HepG2 (cell line): ENCODE measurements around the gene HSD11B1. TPM values are rescaled to one million over a fixed set of nuclear protein-coding genes. Genes with fewer than 3 reads are reported as not detected.

Experiments used
- ATAC-seq: fragments of 200-7000 bp; cut with Tn5 transposase; 3 replicates; pipeline ENCODE4 v1.9.1; 2020; ENCODE audit warnings: mild to moderate bottlenecking, moderate library complexity
- BruUV-seq: library from RNA; stranded (reverse); fragments of 400-500 nt; replicated peaks from 2 replicates; lab custom pipeline; 2021; lab: Mats Ljungman, UMichigan
- CTCF ChIA-PET: fragments of 300-600 bp; formaldehyde crosslinking; extraction: SDS; loops from one replicate; lab custom pipeline; 2021; ENCODE audit warnings: low total read pairs, inconsistent platforms, low intra/inter-chr PET ratio; lab: Yijun Ruan, JAX
- POLR2A ChIA-PET: fragments of 350-600 bp; sonication (Branson Sonifier 250); formaldehyde crosslinking; loops from one replicate; lab custom pipeline; 2020; ENCODE audit warnings: antibody characterized with exemption, inconsistent platforms; lab: Yijun Ruan, JAX
- DNase-seq: peaks from one replicate; pipeline ENCODE4 v3.0.0-alpha.2; 2015; ENCODE audit warnings: low spot score
- FAIRE-seq: peaks from 3 replicates; lab custom pipeline; 2011; peaks lifted over from hg19 to GRCh38; lab: Jason Lieb, UNC
- H2AFZ ChIP-seq: one replicate; pipeline ENCODE4 v1.6.1; 2011; ENCODE audit warnings: low read length, inconsistent platforms
- H3K27ac ChIP-seq: fragments of 300-600 bp; 3 replicates; pipeline ENCODE4 v1.8.0; 2011; ENCODE audit warnings: mixed run types, mild to moderate bottlenecking, mixed read lengths, low read length, inconsistent platforms; ENCODE audit not compliant: insufficient read depth; ENCODE audit errors: extremely low read length
- H3K27me3 ChIP-seq, 2 experiments: fragments of 200-600 bp in 1 of 2; 2 replicates in 1 of 2; 3 replicates in 1 of 2; pipeline versions ENCODE4 v1.6.0 to v1.8.0; 2011; ENCODE audit warnings: low read length in 2 of 2, mild to moderate bottlenecking in 2 of 2, moderate library complexity in 2 of 2, inconsistent platforms in 1 of 2; ENCODE audit not compliant: insufficient read depth in 2 of 2, control insufficient read depth in 1 of 2
- H3K36me3 ChIP-seq, 2 experiments: fragments of 200-600 bp in 1 of 2; replicated peaks in 1 of 2; 2 replicates in 1 of 2; 3 replicates in 1 of 2; pipeline versions ENCODE4 v1.5.1 to v1.8.0; 2011; ENCODE audit warnings: low read length in 2 of 2, inconsistent platforms in 1 of 2; ENCODE audit not compliant: insufficient read depth in 2 of 2, control insufficient read depth in 1 of 2
- H3K4me1 ChIP-seq: 2 replicates; pipeline ENCODE4 v1.5.1; 2012; ENCODE audit warnings: low read length, inconsistent platforms; ENCODE audit not compliant: insufficient read depth
- H3K4me2 ChIP-seq: 2 replicates; pipeline ENCODE4 v1.6.0; 2011; ENCODE audit warnings: low read depth, low read length, inconsistent platforms
- H3K4me3 ChIP-seq, 3 experiments: fragments of 200-600 bp in 1 of 3; sonication (generic), shearing (Covaris generic) in 1 of 3; replicated peaks in 1 of 3; 2 replicates each; pipeline ENCODE4 v1.5.1; 2011 to 2016; ENCODE audit warnings: low read length in 3 of 3, inconsistent platforms in 2 of 3, low read depth in 2 of 3, mild to moderate bottlenecking in 2 of 3, control low read depth in 1 of 3, mixed read lengths in 1 of 3; ENCODE audit not compliant: insufficient read depth in 1 of 3
- H3K79me2 ChIP-seq: one replicate; pipeline ENCODE4 v1.6.1; 2011; ENCODE audit warnings: low read length, inconsistent platforms; ENCODE audit not compliant: insufficient read depth
- H3K9ac ChIP-seq: 2 replicates; pipeline ENCODE4 v1.6.0; 2011; ENCODE audit warnings: mild to moderate bottlenecking, low read depth, low read length, inconsistent platforms; ENCODE audit not compliant: insufficient read depth
- H3K9me3 ChIP-seq: 2 replicates; pipeline ENCODE4 v1.5.1; 2012; ENCODE audit warnings: mild to moderate bottlenecking, low read length
- H4K20me1 ChIP-seq: 2 replicates; pipeline ENCODE4 v1.6.0; 2011; ENCODE audit warnings: inconsistent platforms, mild to moderate bottlenecking, low read length, moderate library complexity; ENCODE audit not compliant: insufficient read depth
- ETV5 ChIP-seq: IDR thresholded peaks from 2 replicates; pipeline ENCODE4 v1.6.1; 2018; ENCODE audit warnings: missing biosample characterization, missing genetic modification reagents, inconsistent platforms, borderline replicate concordance
- GABPA ChIP-seq, 2 experiments: IDR thresholded peaks; 2 replicates each; pipeline ENCODE4 v1.6.1; 2011 to 2016; ENCODE audit warnings: low read depth in 2 of 2, low read length in 1 of 2, missing biosample characterization in 1 of 2, missing genetic modification characterization in 1 of 2
- GABPB1 ChIP-seq: IDR thresholded peaks from 2 replicates; pipeline ENCODE4 v1.6.1; 2016; ENCODE audit warnings: mild to moderate bottlenecking, missing genetic modification reagents, moderate library complexity, missing compliant biosample characterization
- GATAD2A ChIP-seq: IDR thresholded peaks from 2 replicates; pipeline ENCODE4 v1.6.1; 2016
- NR2F6 ChIP-seq, 2 experiments: IDR thresholded peaks; 2 replicates each; pipeline ENCODE4 v1.6.1; 2016; ENCODE audit warnings: antibody characterized with exemption in 1 of 2, mild to moderate bottlenecking in 1 of 2
- RARG ChIP-seq: sonication (generic); formaldehyde crosslinking; IDR thresholded peaks from 2 replicates; pipeline ENCODE4 v1.4.0; 2020; ENCODE audit warnings: low read depth, mild to moderate bottlenecking, missing genetic modification reagents
- SMYD3 ChIP-seq: sonication (generic); formaldehyde crosslinking; IDR thresholded peaks from 2 replicates; pipeline ENCODE4 v1.8.1; 2023; ENCODE audit warnings: mild to moderate bottlenecking, missing genetic modification reagents
- STAT5B ChIP-seq: sonication (generic); formaldehyde crosslinking; IDR thresholded peaks from 2 replicates; pipeline ENCODE4 v1.4.0; 2020; ENCODE audit warnings: missing genetic modification reagents
- ZNF138 ChIP-seq: sonication (generic); formaldehyde crosslinking; IDR thresholded peaks from 2 replicates; pipeline ENCODE4 v1.5.0; 2020; ENCODE audit warnings: mild to moderate bottlenecking, low read depth, missing genetic modification reagents
- ZNF614 ChIP-seq: IDR thresholded peaks from 2 replicates; pipeline ENCODE4 v1.6.1; 2018; ENCODE audit warnings: missing biosample characterization, missing genetic modification reagents, inconsistent platforms, borderline replicate concordance
- ZNF703 ChIP-seq: sonication (generic); formaldehyde crosslinking; IDR thresholded peaks from 2 replicates; pipeline ENCODE4 v1.5.1; 2020; ENCODE audit warnings: missing genetic modification reagents, mild to moderate bottlenecking, moderate library complexity, borderline replicate concordance
- ZNF747 ChIP-seq: sonication (generic); formaldehyde crosslinking; IDR thresholded peaks from 2 replicates; pipeline ENCODE4 v1.8.1; 2023; ENCODE audit warnings: missing genetic modification reagents, mild to moderate bottlenecking, borderline replicate concordance
- WGBS: methylation state at CpG from one replicate; pipeline ENCODE4 v1.1.6; 2017; ENCODE audit warnings: low lambda C conversion rate; 5-methylcytosine and 5-hydroxymethylcytosine counted together
- in situ Hi-C: cut with HindIII; loops from 2 replicates; pipeline ENCODE4 v1.10.0; 2017; ENCODE audit warnings: low pct_unique_long_range_greater_than_20kb; ENCODE audit not compliant: extremely low pct_ligation_motif_present
- intact Hi-C: fragments of 100-400 bp; cut with micrococcal nuclease; formaldehyde crosslinking; loops from one replicate; pipeline ENCODE4 v1.10.0; 2022; ENCODE audit not compliant: unreplicated experiment
- polyA plus RNA-seq, 8 experiments: library from polyadenylated mRNA; depleted of rRNA in 3 of 8; stranded (reverse) in 7 of 8; unstranded in 1 of 8; fragments of >200 nt; fragmentation: Illumina TruSeq in 4 of 8; extraction: Trizol in 4 of 8; gene quantifications; 2 replicates each; pipeline versions ENCODE4 v1.2.1 to v1.2.3, GENCODE V29; 2011 to 2016; ENCODE audit warnings: low read depth in 4 of 8, missing spikeins in 1 of 8, mixed read lengths in 1 of 8; ENCODE audit not compliant: insufficient read depth in 1 of 8
- total RNA-seq, 5 experiments: library from RNA; depleted of rRNA; stranded (reverse); fragments of >200 nt; fragmentation: Illumina TruSeq; extraction: Trizol; gene quantifications; 2 replicates each; pipeline ENCODE4 v1.2.3, GENCODE V29; 2016; ENCODE audit warnings: low read depth in 1 of 5
- TF ChIP-seq, protein P1 (sequence below): sonication (generic); formaldehyde crosslinking; IDR thresholded peaks from 2 replicates; pipeline ENCODE4 v1.4.0; 2020; ENCODE audit warnings: missing genetic modification reagents
- TF ChIP-seq, protein P2 (sequence below): IDR thresholded peaks from 2 replicates; pipeline ENCODE4 v1.6.1; 2016
- TF ChIP-seq, protein P3 (sequence below): sonication (generic); formaldehyde crosslinking; IDR thresholded peaks from 2 replicates; pipeline ENCODE4 v1.8.1; 2023; ENCODE audit warnings: missing genetic modification reagents, inconsistent platforms, borderline replicate concordance
- TF ChIP-seq, protein P4 (sequence below): sonication (generic); formaldehyde crosslinking; IDR thresholded peaks from 2 replicates; pipeline ENCODE4 v1.5.0; 2020; ENCODE audit warnings: mild to moderate bottlenecking, low read depth, missing genetic modification reagents, borderline replicate concordance

The HSD11B1 gene
- total and polyA plus RNA-seq, 2 of the 13 experiments (the other 11 are each of a cell fraction or from before 2014, with no cell fraction given): not detected

DNA sequence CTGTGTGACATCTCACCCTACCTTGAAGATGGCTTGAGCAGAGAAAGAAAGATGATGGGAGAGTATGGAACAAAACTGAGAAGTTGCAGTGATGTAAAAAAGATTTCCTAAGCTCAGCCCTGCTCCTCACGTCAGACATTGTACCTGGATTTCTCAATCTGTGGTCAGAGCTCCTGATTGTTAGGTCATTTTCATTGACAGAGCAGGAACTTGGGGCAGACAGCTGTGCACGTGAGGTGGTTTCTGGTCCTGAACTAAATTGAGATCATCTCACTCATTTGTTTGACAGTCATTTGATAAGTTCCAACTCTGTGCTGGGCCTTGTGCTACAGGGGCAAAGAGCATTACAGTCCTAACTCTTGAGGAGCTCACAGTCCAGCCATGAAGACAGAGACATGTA lies 61.4 kb downstream of the HSD11B1 start:
- Histone ChIP-seq H3K9me3 (peaks cover 4% of the 10 kb centered on the region; the same call in 1 of the 2 replicates), H3K4me1 (no peaks in the 10 kb centered on the region), H3K36me3 (no peaks in the 10 kb centered on the region), H2AFZ (no peak overlapping the region), H3K4me3 (no peak overlapping the region), H3K27me3 (peaks cover 1 to 6% of the 10 kb centered on the region in 2 experiments; a peak in 2 of 5 replicates), H3K27ac (no peak overlapping the region), H3K4me2 (no peak overlapping the region), H4K20me1 (no peaks in the 10 kb centered on the region), H3K79me2 (no peaks in the 10 kb centered on the region), H3K9ac (no peak overlapping the region)
- WGBS: 5% methylated on average over 2 of the region's 2 CpGs
- ChIA-PET POLR2A (interaction anchor here (1.4 kb wide), 1 partner anchor 18 kb away, joined by 4 read pairs; the partner anchor contains the start of gene C1orf74), CTCF (no interaction called here)
- ATAC-seq (no peak), FAIRE-seq (no peak), DNase-seq (no peak)
- BruUV-seq: no TSS peak
- in situ Hi-C loops: no loop called here
- TF ChIP-seq GABPB1 (CRISPR knock-in tag) (no peak), GABPA (IDR thresholded peaks at IDR 0.05; ENCODE audit: low read depth, low read length) (no peak), GABPA (CRISPR knock-in tag; IDR thresholded peaks at IDR 0.05; ENCODE audit: low read depth) (no peak), ETV5 (CRISPR knock-in tag) (no peak)
- intact Hi-C loops: no loop called here

DNA sequence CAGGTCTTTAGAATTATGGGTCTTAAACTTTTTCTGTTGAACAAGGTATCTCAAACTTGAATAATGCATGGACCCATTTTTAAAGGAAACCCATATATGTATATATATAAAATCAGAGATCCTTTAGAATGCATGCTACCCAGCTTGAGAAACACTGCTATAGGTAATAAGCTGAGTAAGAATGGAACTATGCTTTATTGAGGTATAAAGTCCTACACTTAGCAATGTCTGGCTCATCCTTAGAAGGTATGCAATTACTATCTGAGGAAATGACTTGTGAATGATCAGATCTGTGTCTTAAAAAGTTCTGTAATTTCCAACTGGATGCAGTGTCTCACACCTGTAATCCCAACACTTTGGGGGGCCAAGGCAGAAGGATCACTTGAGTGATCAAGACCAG lies 62.5 kb downstream of the HSD11B1 start:
- H4K20me1 ChIP-seq: no peaks in the 10 kb centered on the region
- no peak overlapping the region for H2AFZ ChIP-seq
- no peak overlapping the region for H3K27ac ChIP-seq
- H3K36me3 ChIP-seq: no peaks in the 10 kb centered on the region
- ChIA-PET POLR2A (no interaction called here), CTCF (no interaction called here)
- no peaks in the 10 kb centered on the region for H3K4me1 ChIP-seq
- no peak for ATAC-seq
- H3K9ac ChIP-seq: no peak overlapping the region
- in situ Hi-C loops (no loop called here), intact Hi-C loops (no loop called here)
- H3K4me2 ChIP-seq: no peak overlapping the region
- H3K27me3 ChIP-seq: peaks cover 1 to 6% of the 10 kb centered on the region in 2 experiments; a peak in 2 of 5 replicates
- DNase-seq: no peak
- H3K4me3 ChIP-seq: no peak overlapping the region
- no peak for FAIRE-seq
- BruUV-seq: no TSS peak
- H3K79me2 ChIP-seq: no peaks in the 10 kb centered on the region
- peaks cover 8% of the 10 kb centered on the region; the same call in 1 of the 2 replicates for H3K9me3 ChIP-seq
- TF ChIP-seq, protein P1, sequence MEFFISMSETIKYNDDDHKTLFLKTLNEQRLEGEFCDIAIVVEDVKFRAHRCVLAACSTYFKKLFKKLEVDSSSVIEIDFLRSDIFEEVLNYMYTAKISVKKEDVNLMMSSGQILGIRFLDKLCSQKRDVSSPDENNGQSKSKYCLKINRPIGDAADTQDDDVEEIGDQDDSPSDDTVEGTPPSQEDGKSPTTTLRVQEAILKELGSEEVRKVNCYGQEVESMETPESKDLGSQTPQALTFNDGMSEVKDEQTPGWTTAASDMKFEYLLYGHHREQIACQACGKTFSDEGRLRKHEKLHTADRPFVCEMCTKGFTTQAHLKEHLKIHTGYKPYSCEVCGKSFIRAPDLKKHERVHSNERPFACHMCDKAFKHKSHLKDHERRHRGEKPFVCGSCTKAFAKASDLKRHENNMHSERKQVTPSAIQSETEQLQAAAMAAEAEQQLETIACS (CRISPR knock-in tag): no peak
- TF ChIP-seq RARG (CRISPR knock-in tag) (no peak), ZNF703 (CRISPR knock-in tag) (no peak), GATAD2A (CRISPR knock-in tag) (no peak), STAT5B (no peak), SMYD3 (no peak), ZNF747 (CRISPR knock-in tag) (no peak), ZNF614 (CRISPR knock-in tag) (no peak), ZNF138 (CRISPR knock-in tag) (no peak), NR2F6 (IDR thresholded peaks at IDR 0.05) (no peak), NR2F6 (CRISPR knock-in tag; IDR thresholded peaks at IDR 0.05) (no peak)
- TF ChIP-seq, protein P2, sequence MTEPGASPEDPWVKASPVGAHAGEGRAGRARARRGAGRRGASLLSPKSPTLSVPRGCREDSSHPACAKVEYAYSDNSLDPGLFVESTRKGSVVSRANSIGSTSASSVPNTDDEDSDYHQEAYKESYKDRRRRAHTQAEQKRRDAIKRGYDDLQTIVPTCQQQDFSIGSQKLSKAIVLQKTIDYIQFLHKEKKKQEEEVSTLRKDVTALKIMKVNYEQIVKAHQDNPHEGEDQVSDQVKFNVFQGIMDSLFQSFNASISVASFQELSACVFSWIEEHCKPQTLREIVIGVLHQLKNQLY (CRISPR knock-in tag): no peak
- TF ChIP-seq, protein P3, sequence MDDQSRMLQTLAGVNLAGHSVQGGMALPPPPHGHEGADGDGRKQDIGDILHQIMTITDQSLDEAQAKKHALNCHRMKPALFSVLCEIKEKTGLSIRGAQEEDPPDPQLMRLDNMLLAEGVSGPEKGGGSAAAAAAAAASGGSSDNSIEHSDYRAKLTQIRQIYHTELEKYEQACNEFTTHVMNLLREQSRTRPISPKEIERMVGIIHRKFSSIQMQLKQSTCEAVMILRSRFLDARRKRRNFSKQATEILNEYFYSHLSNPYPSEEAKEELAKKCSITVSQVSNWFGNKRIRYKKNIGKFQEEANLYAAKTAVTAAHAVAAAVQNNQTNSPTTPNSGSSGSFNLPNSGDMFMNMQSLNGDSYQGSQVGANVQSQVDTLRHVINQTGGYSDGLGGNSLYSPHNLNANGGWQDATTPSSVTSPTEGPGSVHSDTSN (CRISPR knock-in tag): no peak
- TF ChIP-seq, protein P4, sequence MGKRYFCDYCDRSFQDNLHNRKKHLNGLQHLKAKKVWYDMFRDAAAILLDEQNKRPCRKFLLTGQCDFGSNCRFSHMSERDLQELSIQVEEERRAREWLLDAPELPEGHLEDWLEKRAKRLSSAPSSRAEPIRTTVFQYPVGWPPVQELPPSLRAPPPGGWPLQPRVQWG (CRISPR knock-in tag): no peak
